Fibroblast of mammary gland (primary cell): ENCODE results near the gene CDH22.

Source experiments
- DNase-seq: peaks from one replicate; pipeline ENCODE4 v3.0.0-alpha.2; 2010; ENCODE audit warnings: low read depth
- H3K4me3 ChIP-seq: 2 replicates; pipeline ENCODE4 v1.5.1; 2011; ENCODE audit warnings: low read depth, mild to moderate bottlenecking, low read length, moderate library complexity; ENCODE audit not compliant: control insufficient read depth
- TF ChIP-seq, protein P1 (sequence below): conservative IDR thresholded peaks from 2 replicates; pipeline ENCODE4 v1.5.1; 2011; ENCODE audit warnings: low read depth, low read length, inconsistent platforms; ENCODE audit not compliant: control insufficient read depth, insufficient read depth

CDH22 gene

DNA sequence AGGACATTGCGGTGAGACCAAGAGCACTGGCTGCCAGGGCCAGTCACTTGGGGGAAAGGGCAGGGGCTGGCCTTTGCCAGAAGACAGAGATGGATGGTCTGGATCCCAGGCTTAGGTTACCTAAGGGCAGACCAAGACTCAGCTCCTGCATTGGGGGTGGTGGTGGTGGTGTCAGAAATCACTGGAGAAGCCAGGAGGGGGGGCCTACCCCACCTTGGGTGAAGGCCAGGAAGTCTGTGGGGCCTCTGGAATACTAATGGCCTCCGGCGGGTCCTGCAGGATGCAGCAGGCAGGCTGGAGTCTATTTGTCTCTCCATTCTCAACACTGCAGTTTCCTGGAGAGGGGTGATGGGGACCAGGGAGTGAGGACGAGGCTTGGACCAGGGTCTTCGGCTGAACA lies 157.4 kb downstream of the CDH22 start:
- TF ChIP-seq, protein P1, sequence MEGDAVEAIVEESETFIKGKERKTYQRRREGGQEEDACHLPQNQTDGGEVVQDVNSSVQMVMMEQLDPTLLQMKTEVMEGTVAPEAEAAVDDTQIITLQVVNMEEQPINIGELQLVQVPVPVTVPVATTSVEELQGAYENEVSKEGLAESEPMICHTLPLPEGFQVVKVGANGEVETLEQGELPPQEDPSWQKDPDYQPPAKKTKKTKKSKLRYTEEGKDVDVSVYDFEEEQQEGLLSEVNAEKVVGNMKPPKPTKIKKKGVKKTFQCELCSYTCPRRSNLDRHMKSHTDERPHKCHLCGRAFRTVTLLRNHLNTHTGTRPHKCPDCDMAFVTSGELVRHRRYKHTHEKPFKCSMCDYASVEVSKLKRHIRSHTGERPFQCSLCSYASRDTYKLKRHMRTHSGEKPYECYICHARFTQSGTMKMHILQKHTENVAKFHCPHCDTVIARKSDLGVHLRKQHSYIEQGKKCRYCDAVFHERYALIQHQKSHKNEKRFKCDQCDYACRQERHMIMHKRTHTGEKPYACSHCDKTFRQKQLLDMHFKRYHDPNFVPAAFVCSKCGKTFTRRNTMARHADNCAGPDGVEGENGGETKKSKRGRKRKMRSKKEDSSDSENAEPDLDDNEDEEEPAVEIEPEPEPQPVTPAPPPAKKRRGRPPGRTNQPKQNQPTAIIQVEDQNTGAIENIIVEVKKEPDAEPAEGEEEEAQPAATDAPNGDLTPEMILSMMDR = no peak
- H3K4me3 ChIP-seq = no peak overlapping the region
- DNase-seq = no peak

DNA sequence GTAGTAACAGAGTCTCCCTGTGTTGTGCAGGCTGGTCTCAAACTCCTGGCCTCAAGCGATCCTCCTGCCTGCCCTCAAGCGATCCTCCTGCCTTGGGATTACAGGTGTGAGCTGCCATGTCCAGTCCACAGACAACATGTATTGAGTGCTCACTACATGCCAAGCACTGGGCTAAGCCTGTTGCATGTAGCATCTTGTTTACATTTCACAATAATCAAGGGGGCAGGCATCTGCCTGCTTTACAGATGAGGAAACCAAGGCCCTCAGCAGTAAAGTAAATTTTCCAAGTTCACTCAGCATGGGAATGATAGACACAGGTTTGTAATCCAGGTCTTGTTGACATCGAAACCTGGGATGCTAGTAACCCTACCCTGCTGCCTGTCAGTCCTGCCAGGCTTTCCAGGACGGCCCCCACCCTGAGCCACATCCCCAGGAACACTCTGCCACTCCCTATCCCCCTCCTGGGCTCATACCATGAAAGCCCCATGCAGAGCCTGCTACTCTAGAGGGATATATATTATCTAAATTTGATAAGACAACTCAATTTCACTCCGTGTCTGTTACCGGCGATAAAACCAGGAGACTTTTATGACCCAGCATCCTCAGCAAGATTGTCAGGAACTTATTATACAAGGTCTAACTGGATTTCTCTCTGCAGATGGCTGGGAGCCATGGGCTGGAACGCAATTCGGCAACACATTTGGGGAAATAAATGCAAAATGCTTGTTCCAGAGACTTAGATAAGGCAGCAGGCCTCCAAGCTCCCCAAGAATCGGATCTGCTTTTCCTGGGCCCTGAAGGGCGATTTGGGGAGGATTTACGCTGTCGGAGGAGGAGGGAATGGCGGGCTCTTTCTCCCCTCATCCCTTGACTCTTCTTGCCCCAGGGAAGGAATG lies 159.7 kb downstream of the CDH22 start:
- no peak overlapping the region for H3K4me3 ChIP-seq
- no peak for DNase-seq
- TF ChIP-seq, protein P1 = no peak

DNA sequence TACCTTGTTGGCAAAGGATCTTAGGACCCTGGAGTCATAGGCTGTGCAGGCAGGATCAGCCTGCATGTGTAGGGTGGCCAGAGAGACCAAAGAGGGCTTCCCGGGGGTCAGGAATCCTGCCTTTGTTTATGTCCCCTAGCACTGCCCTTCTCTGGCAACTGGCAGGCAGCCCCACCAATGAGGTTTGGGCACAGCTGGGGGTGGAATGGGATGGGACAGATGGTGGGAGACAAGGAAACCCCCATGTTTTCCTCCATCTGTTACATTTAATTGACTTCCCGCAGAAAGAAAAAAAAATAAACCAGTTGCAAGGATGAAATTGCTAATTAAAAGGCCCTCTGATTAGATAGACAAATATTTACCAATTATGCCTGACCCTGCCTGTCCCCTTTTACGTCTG lies 162.6 kb downstream of the CDH22 start:
- TF ChIP-seq, protein P1 = no peak
- no peak overlapping the region for H3K4me3 ChIP-seq
- no peak for DNase-seq

DNA sequence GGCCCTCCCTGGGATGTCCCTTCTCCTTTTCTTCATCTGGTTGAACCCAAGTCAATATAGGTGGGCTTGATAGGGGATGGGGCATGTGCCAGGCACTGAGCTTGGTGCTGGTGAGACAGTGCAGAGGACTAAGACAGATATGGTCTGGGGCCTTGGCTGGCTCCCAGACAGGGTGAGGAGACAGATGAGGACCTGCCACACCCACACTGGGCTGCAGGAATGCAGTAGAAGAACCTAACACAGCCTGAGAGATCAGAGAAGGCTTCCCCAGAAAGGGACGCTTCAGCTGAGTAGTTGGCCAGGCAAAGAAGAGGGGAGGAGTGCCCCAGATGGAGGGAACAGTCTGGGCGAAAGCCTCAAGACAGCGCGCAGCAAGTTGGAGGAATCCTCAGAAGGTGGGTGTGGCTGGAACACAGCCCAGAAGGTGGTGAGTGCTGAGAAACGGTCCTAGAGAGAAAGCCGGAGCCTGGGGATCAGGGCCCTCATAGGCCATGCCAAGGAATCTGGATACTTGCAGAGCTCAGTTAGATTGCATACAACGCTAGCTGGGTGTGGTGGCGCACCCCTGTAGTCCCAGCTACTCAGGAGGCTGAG lies 163.8 kb downstream of the CDH22 start:
- DNase-seq = no peak
- TF ChIP-seq, protein P1 = no peak

DNA sequence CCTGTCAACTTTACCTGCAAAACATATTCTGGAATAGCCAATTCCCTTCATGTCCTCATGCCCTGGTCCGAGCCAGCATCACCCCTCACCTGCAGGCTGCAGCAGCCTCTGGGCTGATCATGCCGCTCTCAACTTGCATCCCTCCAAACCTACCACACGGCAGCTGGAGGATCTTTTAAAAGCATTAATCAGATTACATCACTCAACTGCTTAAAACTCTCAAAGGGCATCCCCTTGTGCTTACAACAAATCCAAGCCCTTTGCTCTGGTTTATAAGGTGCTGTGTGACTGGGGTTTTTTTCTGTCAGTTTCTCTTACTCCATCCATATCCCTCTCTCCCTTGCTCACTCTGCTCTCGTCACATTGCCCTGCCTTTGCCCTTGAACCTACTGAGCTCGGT lies 166.2 kb downstream of the CDH22 start:
- H3K4me3 ChIP-seq = no peak overlapping the region
- TF ChIP-seq, protein P1 = no peak
- no peak for DNase-seq

More for the DNA sequence above, 163.8 kb downstream of the CDH22 start:
- no peak overlapping the region for H3K4me3 ChIP-seq

DNA sequence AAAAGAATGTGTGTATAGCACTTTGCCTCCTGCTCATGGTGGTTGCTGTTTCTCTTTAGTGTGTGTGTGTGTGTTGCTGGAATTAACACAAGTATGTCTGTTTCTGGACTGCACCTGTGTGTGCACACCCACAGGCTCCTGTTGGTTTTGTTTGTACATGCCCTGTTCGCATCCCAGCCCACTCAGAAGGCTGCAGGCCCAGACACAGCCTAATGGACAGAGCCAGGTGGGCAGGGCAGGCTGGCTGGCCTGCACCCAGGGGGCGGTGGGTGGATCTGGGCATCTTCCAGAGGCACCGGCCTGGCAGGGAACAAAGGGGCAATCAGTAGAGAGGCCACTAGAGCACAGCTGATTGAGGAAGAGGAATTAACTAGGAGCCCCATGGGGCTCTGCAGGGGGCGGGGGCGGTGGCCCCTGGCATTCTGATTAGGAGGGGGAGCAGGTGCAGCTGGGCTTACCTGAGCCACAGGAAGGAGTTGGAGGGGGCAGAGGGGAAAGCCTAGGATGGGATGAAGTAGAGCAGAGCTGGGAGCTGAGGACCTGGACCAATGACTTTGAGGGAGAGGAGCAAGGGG lies 168.3 kb downstream of the CDH22 start:
- TF ChIP-seq, protein P1 = no peak
- H3K4me3 ChIP-seq = no peak overlapping the region
- no peak for DNase-seq
